ENCODE measurements around the gene SFXN5. TPM values are rescaled to one million over a fixed set of nuclear protein-coding genes. Genes with fewer than 3 reads are reported as not detected.

SFXN5 gene
- total and polyA plus RNA-seq, 2 of the 8 experiments (the other 6 are each of a cell fraction or from before 2014, with no cell fraction given), result 29.3 to 33.1 TPM

DNA sequence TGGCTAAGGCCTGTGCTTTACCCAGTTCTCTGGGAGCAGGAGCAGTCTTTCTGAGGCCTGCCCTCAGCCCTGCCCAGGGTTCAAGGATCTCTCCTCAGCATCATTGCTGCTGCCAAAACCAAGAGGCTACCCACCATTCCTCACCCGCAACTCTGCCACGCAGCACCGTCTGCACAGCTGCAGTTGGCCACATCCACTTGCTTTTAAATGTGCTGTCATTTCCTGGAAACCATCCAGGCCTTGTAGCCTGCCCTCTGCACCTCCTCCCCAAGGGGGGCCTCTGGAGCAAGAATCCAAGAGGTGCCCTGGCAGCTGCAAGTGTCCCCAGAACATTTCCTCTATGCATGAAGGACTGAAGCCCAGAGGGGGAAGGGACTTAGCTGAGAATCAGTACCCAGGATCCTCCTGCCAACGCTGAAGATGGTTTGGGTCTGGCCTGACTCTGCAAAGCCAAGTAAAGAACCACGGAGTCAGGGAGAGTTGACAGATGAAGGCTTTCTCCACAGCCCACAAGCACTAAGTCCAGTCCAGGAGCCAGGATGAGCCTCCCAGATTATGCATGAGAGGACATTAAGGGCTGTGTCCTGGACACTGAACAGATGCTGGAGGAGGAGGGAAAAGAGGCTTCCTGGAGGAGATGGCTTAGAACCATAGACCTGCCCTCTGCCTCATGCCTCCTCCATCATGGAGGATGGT lies 139.3 kb downstream of the SFXN5 start (continued):
- TF ChIP-seq CHD7 (IDR thresholded peaks at IDR 0.05; ENCODE audit: insufficient replicate concordance, low read length) (no peak), RXRA (IDR thresholded peaks at IDR 0.05; ENCODE audit: insufficient read depth, low read depth, low read length) (no peak), SAP30 (IDR thresholded peaks at IDR 0.05; ENCODE audit: insufficient read depth, insufficient replicate concordance, low read length) (no peak), YY1 (IDR thresholded peaks at IDR 0.05; ENCODE audit: low read depth, low read length) (no peak)
- TF ChIP-seq, protein P1, sequence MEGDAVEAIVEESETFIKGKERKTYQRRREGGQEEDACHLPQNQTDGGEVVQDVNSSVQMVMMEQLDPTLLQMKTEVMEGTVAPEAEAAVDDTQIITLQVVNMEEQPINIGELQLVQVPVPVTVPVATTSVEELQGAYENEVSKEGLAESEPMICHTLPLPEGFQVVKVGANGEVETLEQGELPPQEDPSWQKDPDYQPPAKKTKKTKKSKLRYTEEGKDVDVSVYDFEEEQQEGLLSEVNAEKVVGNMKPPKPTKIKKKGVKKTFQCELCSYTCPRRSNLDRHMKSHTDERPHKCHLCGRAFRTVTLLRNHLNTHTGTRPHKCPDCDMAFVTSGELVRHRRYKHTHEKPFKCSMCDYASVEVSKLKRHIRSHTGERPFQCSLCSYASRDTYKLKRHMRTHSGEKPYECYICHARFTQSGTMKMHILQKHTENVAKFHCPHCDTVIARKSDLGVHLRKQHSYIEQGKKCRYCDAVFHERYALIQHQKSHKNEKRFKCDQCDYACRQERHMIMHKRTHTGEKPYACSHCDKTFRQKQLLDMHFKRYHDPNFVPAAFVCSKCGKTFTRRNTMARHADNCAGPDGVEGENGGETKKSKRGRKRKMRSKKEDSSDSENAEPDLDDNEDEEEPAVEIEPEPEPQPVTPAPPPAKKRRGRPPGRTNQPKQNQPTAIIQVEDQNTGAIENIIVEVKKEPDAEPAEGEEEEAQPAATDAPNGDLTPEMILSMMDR (IDR thresholded peaks at IDR 0.05; ENCODE audit: control extremely low read depth in 1 of 3, insufficient read depth in 1 of 3, low read depth in 1 of 3, low read length in 3 of 3), result no peak
